ENCODE measurements around the gene CLDN5. TPM values are rescaled to one million over a fixed set of nuclear protein-coding genes. Genes with fewer than 3 reads are reported as not detected.
"Not testable (repeated sequence)": the region's sequence is repeated elsewhere in the genome, so short reads cannot be mapped to it uniquely, and the experiment has no call there.

CLDN5 gene
- total RNA-seq, 1 experiment from 2014 or later, result 0.44 TPM

DNA sequence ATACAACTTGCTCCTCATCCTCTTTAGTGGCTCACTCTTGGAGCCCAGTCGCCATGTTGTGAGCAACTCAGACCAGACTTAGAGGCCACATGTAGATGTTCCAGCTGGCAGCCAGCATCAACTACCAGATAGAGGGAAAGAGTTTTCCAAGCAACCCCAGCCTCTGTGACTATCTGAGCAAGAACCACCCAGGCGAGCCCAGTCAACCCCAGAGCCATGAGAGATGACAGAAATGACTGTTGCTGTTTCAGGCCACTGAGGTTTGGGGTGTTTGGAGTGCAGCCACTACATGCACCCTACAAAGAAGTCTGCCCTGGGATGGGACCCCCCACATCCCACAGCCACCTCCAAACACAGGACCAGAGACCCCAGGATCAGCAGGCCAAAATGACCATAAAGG lies 24.8 kb upstream of the CLDN5 start:
- Histone ChIP-seq H3K4me2 (ENCODE audit: insufficient read depth, insufficient read length, low read length) (no peak overlapping the region), H3K27ac (ENCODE audit: insufficient read length, low read depth, low read length) (no peak overlapping the region), H4K20me1 (ENCODE audit: control insufficient read depth, insufficient read depth, insufficient read length) (peaks cover 2% of the 10 kb centered on the region), H4K8ac (replicated peaks; ENCODE audit: insufficient read length, low read depth, low read length) (no peak overlapping the region), H3K56ac (ENCODE audit: insufficient read length, low read depth, low read length) (no peak overlapping the region), H2AFZ (ENCODE audit: low read length) (no peak overlapping the region), H4K91ac (ENCODE audit: insufficient read length, low read depth, low read length) (no peak overlapping the region), H3K23me2 (ENCODE audit: insufficient read length, low read depth, low read length, poor library complexity, severe bottlenecking) (no peaks in the 10 kb centered on the region), H2AK5ac (ENCODE audit: insufficient read length, low read length) (no peak overlapping the region), H3K4ac (ENCODE audit: low read depth, low read length) (no peak overlapping the region), H3K4me1 (ENCODE audit: insufficient read depth, low read length) (no peaks in the 10 kb centered on the region), H3K79me2 (ENCODE audit: insufficient read depth, low read length) (no peaks in the 10 kb centered on the region), H3K23ac (ENCODE audit: insufficient read length, low read depth, low read length) (no peak overlapping the region), H4K5ac (ENCODE audit: insufficient read length, low read depth, low read length) (no peak overlapping the region), H2BK20ac (ENCODE audit: low read depth, low read length, poor library complexity, severe bottlenecking) (no peak overlapping the region), H3K79me1 (ENCODE audit: insufficient read depth, low read depth, low read length, poor library complexity, severe bottlenecking) (no peaks in the 10 kb centered on the region), H3K9ac (ENCODE audit: extremely low read depth, insufficient read length, low read length) (no peak overlapping the region), H3K14ac (ENCODE audit: insufficient read depth, low read length) (no peak overlapping the region; the same call in 1 of the 2 replicates), H3K9me3 (ENCODE audit: control insufficient read depth, low read depth, low read length) (no peaks in the 10 kb centered on the region), H2BK120ac (ENCODE audit: low read depth, low read length, poor library complexity, severe bottlenecking) (no peak overlapping the region), H2BK5ac (ENCODE audit: insufficient read length, low read length) (no peak overlapping the region), H3T11ph (ENCODE audit: low read length) (no peak overlapping the region), H3K27me3 (ENCODE audit: insufficient read depth, low read length) (no peaks in the 10 kb centered on the region), H2BK12ac (ENCODE audit: insufficient read length, low read depth, low read length) (no peak overlapping the region), H2BK15ac (ENCODE audit: low read depth, low read length) (no peak overlapping the region), H3K18ac (ENCODE audit: insufficient read length, low read depth, low read length) (no peak overlapping the region)
- TF ChIP-seq, protein P1, sequence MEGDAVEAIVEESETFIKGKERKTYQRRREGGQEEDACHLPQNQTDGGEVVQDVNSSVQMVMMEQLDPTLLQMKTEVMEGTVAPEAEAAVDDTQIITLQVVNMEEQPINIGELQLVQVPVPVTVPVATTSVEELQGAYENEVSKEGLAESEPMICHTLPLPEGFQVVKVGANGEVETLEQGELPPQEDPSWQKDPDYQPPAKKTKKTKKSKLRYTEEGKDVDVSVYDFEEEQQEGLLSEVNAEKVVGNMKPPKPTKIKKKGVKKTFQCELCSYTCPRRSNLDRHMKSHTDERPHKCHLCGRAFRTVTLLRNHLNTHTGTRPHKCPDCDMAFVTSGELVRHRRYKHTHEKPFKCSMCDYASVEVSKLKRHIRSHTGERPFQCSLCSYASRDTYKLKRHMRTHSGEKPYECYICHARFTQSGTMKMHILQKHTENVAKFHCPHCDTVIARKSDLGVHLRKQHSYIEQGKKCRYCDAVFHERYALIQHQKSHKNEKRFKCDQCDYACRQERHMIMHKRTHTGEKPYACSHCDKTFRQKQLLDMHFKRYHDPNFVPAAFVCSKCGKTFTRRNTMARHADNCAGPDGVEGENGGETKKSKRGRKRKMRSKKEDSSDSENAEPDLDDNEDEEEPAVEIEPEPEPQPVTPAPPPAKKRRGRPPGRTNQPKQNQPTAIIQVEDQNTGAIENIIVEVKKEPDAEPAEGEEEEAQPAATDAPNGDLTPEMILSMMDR (conservative IDR thresholded peaks at IDR 0.05), result no peak
- Mint-ChIP-seq H3K4me1 (peaks cover 6 to 7% of the 10 kb centered on the region in 2 experiments), H3K27me3 (ENCODE audit: low read depth) (peaks cover 7% of the 10 kb centered on the region), H3K27ac (no peak overlapping the region), H3K36me3 (ENCODE audit: insufficient read depth in 1 of 3, low read depth in 3 of 3) (no peaks in the 10 kb centered on the region; a peak in 1 of 7 replicates), H3K4me3 (no peak overlapping the region), H3K9me3 (peaks cover 0 to 8% of the 10 kb centered on the region in 2 experiments; a peak in 1 of 5 replicates)
- WGBS (ENCODE audit: extremely low coverage, insufficient read length, low lambda C conversion rate), result no CpG with 5 or more reads among the region's 2 CpGs
- no peak for DNase-seq

DNA sequence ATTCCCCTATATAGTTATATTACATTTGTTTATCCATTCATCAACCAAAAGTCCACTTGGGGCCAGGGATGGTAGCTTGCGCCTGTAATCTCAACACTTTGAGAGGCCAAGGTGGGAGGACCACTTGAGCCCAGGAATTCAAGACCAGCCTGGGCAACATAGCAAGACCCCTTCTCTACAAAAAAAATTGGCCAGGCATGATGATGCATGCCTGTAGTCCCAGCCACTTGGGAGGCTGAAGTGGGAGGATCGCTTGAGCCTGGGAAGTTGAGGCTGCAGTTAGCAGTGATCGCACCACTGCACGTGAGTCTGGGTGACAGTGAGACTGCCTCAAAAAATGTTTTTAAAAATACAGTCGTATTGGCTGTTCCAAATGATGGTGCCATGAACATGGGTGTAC lies 24.2 kb upstream of the CLDN5 start:
- not testable (repeated sequence) for DNase-seq; H3K18ac ChIP-seq (ENCODE audit: insufficient read length, low read depth, low read length); H4K20me1 ChIP-seq (ENCODE audit: control insufficient read depth, insufficient read depth, insufficient read length); H3K27ac ChIP-seq (ENCODE audit: insufficient read length, low read depth, low read length); H3K36me3 Mint-ChIP-seq (ENCODE audit: insufficient read depth in 1 of 3, low read depth in 3 of 3); H2BK12ac ChIP-seq (ENCODE audit: insufficient read length, low read depth, low read length); H3K79me2 ChIP-seq (ENCODE audit: insufficient read depth, low read length); H3T11ph ChIP-seq (ENCODE audit: low read length); H3K4ac ChIP-seq (ENCODE audit: low read depth, low read length); H3K56ac ChIP-seq (ENCODE audit: insufficient read length, low read depth, low read length); H3K23ac ChIP-seq (ENCODE audit: insufficient read length, low read depth, low read length); H3K9me3 Mint-ChIP-seq; H3K14ac ChIP-seq (ENCODE audit: insufficient read depth, low read length); H3K4me1 Mint-ChIP-seq; H3K79me1 ChIP-seq (ENCODE audit: insufficient read depth, low read depth, low read length, poor library complexity, severe bottlenecking); H2BK5ac ChIP-seq (ENCODE audit: insufficient read length, low read length); H3K23me2 ChIP-seq (ENCODE audit: insufficient read length, low read depth, low read length, poor library complexity, severe bottlenecking); H3K27ac Mint-ChIP-seq; H3K4me1 ChIP-seq (ENCODE audit: insufficient read depth, low read length); H3K4me2 ChIP-seq (ENCODE audit: insufficient read depth, insufficient read length, low read length); H3K27me3 ChIP-seq (ENCODE audit: insufficient read depth, low read length); H4K5ac ChIP-seq (ENCODE audit: insufficient read length, low read depth, low read length); H2AK5ac ChIP-seq (ENCODE audit: insufficient read length, low read length); H4K8ac ChIP-seq (replicated peaks; ENCODE audit: insufficient read length, low read depth, low read length); H3K9ac ChIP-seq (ENCODE audit: extremely low read depth, insufficient read length, low read length); H2AFZ ChIP-seq (ENCODE audit: low read length); H2BK15ac ChIP-seq (ENCODE audit: low read depth, low read length); H3K27me3 Mint-ChIP-seq (ENCODE audit: low read depth); H3K9me3 ChIP-seq (ENCODE audit: control insufficient read depth, low read depth, low read length); H2BK120ac ChIP-seq (ENCODE audit: low read depth, low read length, poor library complexity, severe bottlenecking); H3K4me3 Mint-ChIP-seq; H2BK20ac ChIP-seq (ENCODE audit: low read depth, low read length, poor library complexity, severe bottlenecking); H4K91ac ChIP-seq (ENCODE audit: insufficient read length, low read depth, low read length)
- WGBS (ENCODE audit: extremely low coverage, insufficient read length, low lambda C conversion rate), result no CpG with 5 or more reads among the region's 5 CpGs

Measured in H9 (cell line).